ENCODE measurements around the gene PPP1R16B.

PPP1R16B gene

GRCh38 chr20:38805502-38805957 is at the start of gene PPP1R16B:
PPP1R16B (plus strand) TSS chr20:38805697; CDS start chr20:38835926, 30,229 bp downstream.
- H3K4me3 Mint-ChIP-seq = peak within 1 kb of the TSS; percentile 87
- no peaks in the 10 kb centered on the region for H3K9me3 Mint-ChIP-seq
- peaks cover 4% of the 10 kb centered on the region for H3K27me3 Mint-ChIP-seq
- H3K27ac Mint-ChIP-seq = peak within 1 kb of the TSS; percentile 99
- DNase-seq = peak; percentile 89
- H3K36me3 Mint-ChIP-seq = peaks cover 39% of the 10 kb centered on the region
- CTCF ChIA-PET = interaction anchor here (0.6 to 3.7 kb wide), 11 partner anchors 14 to 87 kb away, joined by 3 to 13 read pairs (median 4); no protein-coding TSS in a partner anchor
- H3K4me1 Mint-ChIP-seq = peaks cover 69% of the 10 kb centered on the region

- Mint-ChIP-seq H3K9me3 (no peaks in the 10 kb centered on the region), H3K27me3 (no peaks in the 10 kb centered on the region), H3K4me1 (peaks cover 9% of the 10 kb centered on the region), H3K27ac (no peak overlapping the region), H3K4me3 (no peak overlapping the region), H3K36me3 (peaks cover 66% of the 10 kb centered on the region)
- CTCF ChIA-PET = interaction anchor here (0.6 to 1.5 kb wide), 3 partner anchors 25 to 136 kb away, joined by 4 to 5 read pairs (median 4); no protein-coding TSS in a partner anchor
- no peak for DNase-seq
Measured at GRCh38 chr20:38757145-38757775, 48.2 kb upstream of the PPP1R16B start.

- Mint-ChIP-seq H3K36me3 (peaks cover 69% of the 10 kb centered on the region), H3K27ac (no peak overlapping the region), H3K27me3 (no peaks in the 10 kb centered on the region), H3K9me3 (no peaks in the 10 kb centered on the region), H3K4me3 (no peak overlapping the region), H3K4me1 (peaks cover 21% of the 10 kb centered on the region)
- DNase-seq = no peak
- CTCF ChIA-PET = interaction anchor here (4.8 kb wide), 1 partner anchor 7 kb away, joined by 18 read pairs; no protein-coding TSS in a partner anchor
Measured at GRCh38 chr20:38759106-38759505, 46.4 kb upstream of the PPP1R16B start.

DNA sequence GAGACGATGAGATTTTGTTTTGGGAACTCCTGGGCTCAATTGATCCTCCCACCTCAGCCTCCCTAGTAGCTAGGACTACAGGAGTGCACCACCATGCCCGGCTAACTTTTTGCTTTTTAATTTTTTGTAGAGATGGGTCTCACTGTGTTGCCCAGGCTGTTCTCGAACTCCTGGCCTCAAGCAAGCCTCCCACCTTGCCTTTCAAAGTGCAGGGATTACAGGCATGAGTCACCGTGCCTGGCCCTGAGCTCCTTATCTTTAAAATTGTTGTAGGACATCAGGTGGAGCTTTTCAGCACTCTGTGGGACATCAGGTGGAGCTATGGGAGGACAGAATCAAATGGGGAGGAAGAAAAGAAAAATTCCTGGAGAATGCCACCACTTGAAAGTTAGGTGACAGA is 44.5 kb upstream of the PPP1R16B start:
- no peaks in the 10 kb centered on the region for H3K27me3 Mint-ChIP-seq
- H3K4me3 Mint-ChIP-seq = no peak overlapping the region
- no peak overlapping the region for H3K27ac Mint-ChIP-seq
- H3K4me1 Mint-ChIP-seq = peaks cover 26% of the 10 kb centered on the region
- H3K9me3 Mint-ChIP-seq = no peaks in the 10 kb centered on the region
- DNase-seq = no peak
- H3K36me3 Mint-ChIP-seq = peaks cover 68% of the 10 kb centered on the region
- CTCF ChIA-PET = interaction anchor here (4.8 kb wide), 1 partner anchor 9 kb away, joined by 18 read pairs; no protein-coding TSS in a partner anchor

GRCh38 chr20:38762174-38762573 is 43.3 kb upstream of the PPP1R16B start:
- CTCF ChIA-PET = interaction anchor here (4.8 kb wide), 1 partner anchor 10 kb away, joined by 18 read pairs; no protein-coding TSS in a partner anchor
- Mint-ChIP-seq H3K27ac (peak overlapping the region; percentile 52), H3K27me3 (no peaks in the 10 kb centered on the region), H3K36me3 (peaks cover 72% of the 10 kb centered on the region), H3K4me1 (peaks cover 25% of the 10 kb centered on the region), H3K9me3 (no peaks in the 10 kb centered on the region), H3K4me3 (no peak overlapping the region)
- no peak for DNase-seq

- no peak for DNase-seq
- Mint-ChIP-seq H3K36me3 (peaks cover 73% of the 10 kb centered on the region), H3K4me3 (no peak overlapping the region)
Measured at GRCh38 chr20:38763616-38764015, 41.9 kb upstream of the PPP1R16B start.

GRCh38 chr20:38764567-38765318 is 40.8 kb upstream of the PPP1R16B start:
- no peak overlapping the region for H3K4me3 Mint-ChIP-seq
- DNase-seq = peak; percentile 49
- no peak overlapping the region for H3K27ac Mint-ChIP-seq

More at GRCh38 chr20:38763616-38764015, 41.9 kb upstream of the PPP1R16B start:
- Mint-ChIP-seq H3K27me3 (no peaks in the 10 kb centered on the region), H3K9me3 (no peaks in the 10 kb centered on the region), H3K27ac (no peak overlapping the region), H3K4me1 (peaks cover 25% of the 10 kb centered on the region)
- CTCF ChIA-PET = interaction anchor here (1.8 to 4.8 kb wide), 2 partner anchors 12 to 43 kb away, joined by 5 to 18 read pairs; no protein-coding TSS in a partner anchor

GRCh38 chr20:38766071-38766470 is 39.4 kb upstream of the PPP1R16B start:
- no peak for DNase-seq
- H3K4me1 Mint-ChIP-seq = peaks cover 25% of the 10 kb centered on the region
- no peak overlapping the region for H3K4me3 Mint-ChIP-seq
- H3K36me3 Mint-ChIP-seq = peaks cover 62% of the 10 kb centered on the region
- no peaks in the 10 kb centered on the region for H3K9me3 Mint-ChIP-seq
- CTCF ChIA-PET = interaction anchor here (1.1 to 2.2 kb wide), 3 partner anchors 16 to 126 kb away, joined by 3 to 9 read pairs (median 4); partner anchors contain the start of gene PPP1R16B
- no peak overlapping the region for H3K27ac Mint-ChIP-seq
- no peaks in the 10 kb centered on the region for H3K27me3 Mint-ChIP-seq

More at GRCh38 chr20:38764567-38765318, 40.8 kb upstream of the PPP1R16B start:
- CTCF ChIA-PET = interaction anchor here (0.7 to 2.2 kb wide), 7 partner anchors 13 to 128 kb away, joined by 3 to 9 read pairs (median 4); no protein-coding TSS in a partner anchor
- H3K36me3 Mint-ChIP-seq = peaks cover 75% of the 10 kb centered on the region
- H3K27me3 Mint-ChIP-seq = no peaks in the 10 kb centered on the region
- no peaks in the 10 kb centered on the region for H3K9me3 Mint-ChIP-seq
- H3K4me1 Mint-ChIP-seq = peaks cover 25% of the 10 kb centered on the region

DNA sequence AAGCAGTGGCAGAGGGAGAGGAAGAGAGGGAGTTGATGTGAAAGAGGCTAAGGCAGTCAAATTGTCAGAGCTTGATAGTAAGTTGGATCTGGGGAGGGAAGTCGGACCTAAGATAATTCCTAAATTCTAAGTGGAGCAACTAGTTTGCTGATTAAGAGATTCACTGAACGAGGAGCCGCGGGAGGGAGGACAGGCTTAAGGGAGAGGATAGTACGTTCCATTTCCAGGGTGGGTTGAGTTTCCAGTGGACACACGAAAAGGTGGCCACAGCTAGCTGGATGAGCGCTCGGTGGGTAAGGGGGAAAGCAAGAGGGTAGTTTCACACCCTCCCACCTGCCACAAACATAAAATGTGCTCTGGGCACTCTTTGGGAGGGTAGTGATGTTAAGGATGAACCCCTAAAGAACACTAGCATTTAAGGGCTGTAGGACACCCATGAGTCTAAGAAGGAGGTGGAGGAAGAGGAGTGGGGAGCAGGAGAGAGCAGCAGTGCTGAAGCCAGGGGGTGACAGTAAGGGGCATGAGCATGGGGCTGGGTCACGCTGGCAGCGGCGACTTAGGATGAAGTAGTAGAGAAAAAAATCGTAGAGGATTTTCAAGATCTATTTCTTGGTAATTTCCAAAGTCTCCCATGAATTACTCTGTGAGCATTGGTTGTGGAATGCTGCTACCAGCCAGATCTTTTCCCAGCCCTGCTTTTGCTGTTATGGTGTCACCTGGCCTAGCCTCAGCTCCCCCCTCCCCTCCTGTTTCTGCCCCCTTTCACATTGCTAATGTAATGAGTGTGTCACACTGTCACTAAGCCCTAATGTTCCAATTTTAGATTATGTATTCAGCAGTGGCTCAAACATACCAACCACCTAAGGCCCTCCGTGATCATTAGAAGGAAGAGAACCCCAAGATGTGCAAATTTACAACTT is 35.9 kb upstream of the PPP1R16B start:
- Mint-ChIP-seq H3K9me3 (peaks cover 7% of the 10 kb centered on the region), H3K27me3 (no peaks in the 10 kb centered on the region), H3K4me1 (peaks cover 7% of the 10 kb centered on the region), H3K27ac (no peak overlapping the region), H3K36me3 (peaks cover 61% of the 10 kb centered on the region), H3K4me3 (no peak overlapping the region)
- DNase-seq = no peak
- CTCF ChIA-PET = interaction anchor here (0.9 to 1.3 kb wide), 2 partner anchors 18 to 22 kb away, joined by 3 read pairs; no protein-coding TSS in a partner anchor

DNA sequence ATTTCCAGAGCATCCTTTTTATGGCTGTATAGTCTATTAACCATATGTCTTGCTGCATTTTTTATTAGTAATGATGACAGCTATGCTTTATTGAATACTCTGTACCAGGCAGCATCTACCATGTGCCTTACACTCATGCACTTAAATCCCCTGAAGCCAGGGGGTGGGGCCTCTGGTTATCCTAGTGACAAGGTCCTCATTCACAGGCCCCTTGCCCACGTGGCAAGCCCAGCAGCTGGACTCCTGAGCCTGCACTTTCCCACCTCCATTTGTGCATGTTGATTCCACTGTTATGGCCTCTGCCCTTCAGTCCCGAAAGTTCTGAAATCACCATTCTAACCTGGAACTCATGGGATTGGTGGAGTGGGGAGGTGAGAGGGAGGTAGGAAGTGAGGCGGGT is 35.0 kb upstream of the PPP1R16B start:
- CTCF ChIA-PET = interaction anchor here (0.9 to 1.3 kb wide), 2 partner anchors 19 to 21 kb away, joined by 3 read pairs; no protein-coding TSS in a partner anchor
- peaks cover 7% of the 10 kb centered on the region for H3K9me3 Mint-ChIP-seq
- peaks cover 62% of the 10 kb centered on the region for H3K36me3 Mint-ChIP-seq
- no peak overlapping the region for H3K27ac Mint-ChIP-seq
- no peak for DNase-seq
- no peaks in the 10 kb centered on the region for H3K27me3 Mint-ChIP-seq
- H3K4me1 Mint-ChIP-seq = no peaks in the 10 kb centered on the region
- H3K4me3 Mint-ChIP-seq = no peak overlapping the region

DNA sequence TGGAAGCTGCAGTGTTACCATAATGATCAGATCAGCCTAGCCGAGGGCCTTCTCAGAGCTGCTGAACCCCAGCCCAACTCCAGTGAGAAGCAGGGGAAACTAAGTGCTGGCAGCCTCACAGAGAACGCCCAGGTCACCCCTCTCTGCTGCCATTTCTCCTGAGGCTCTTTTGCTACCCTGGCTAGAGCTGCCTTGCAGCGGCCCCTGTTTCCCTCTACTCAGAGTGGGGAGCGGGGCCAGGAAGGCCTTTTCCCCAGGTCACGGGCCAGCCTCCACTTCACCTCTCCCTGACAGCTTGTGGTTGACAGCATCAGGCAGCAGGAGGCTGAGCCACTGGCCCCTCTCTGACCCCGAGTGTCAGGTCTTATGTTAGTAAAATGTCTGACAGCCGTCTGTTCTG is 34.5 kb upstream of the PPP1R16B start:
- H3K27me3 Mint-ChIP-seq = no peaks in the 10 kb centered on the region
- CTCF ChIA-PET = interaction anchor here (1.3 kb wide), 1 partner anchor 19 kb away, joined by 3 read pairs; no protein-coding TSS in a partner anchor
- DNase-seq = no peak
- H3K4me3 Mint-ChIP-seq = no peak overlapping the region
- H3K9me3 Mint-ChIP-seq = peaks cover 7% of the 10 kb centered on the region
- peaks cover 58% of the 10 kb centered on the region for H3K36me3 Mint-ChIP-seq
- no peak overlapping the region for H3K27ac Mint-ChIP-seq
- H3K4me1 Mint-ChIP-seq = no peaks in the 10 kb centered on the region

GRCh38 chr20:38771621-38772020 is 33.9 kb upstream of the PPP1R16B start:
- no peak for DNase-seq
- peaks cover 53% of the 10 kb centered on the region for H3K36me3 Mint-ChIP-seq
- CTCF ChIA-PET = no interaction called here
- no peak overlapping the region for H3K27ac Mint-ChIP-seq
- H3K4me3 Mint-ChIP-seq = no peak overlapping the region
- peaks cover 7% of the 10 kb centered on the region for H3K9me3 Mint-ChIP-seq
- no peaks in the 10 kb centered on the region for H3K27me3 Mint-ChIP-seq
- peaks cover 2% of the 10 kb centered on the region for H3K4me1 Mint-ChIP-seq

DNA sequence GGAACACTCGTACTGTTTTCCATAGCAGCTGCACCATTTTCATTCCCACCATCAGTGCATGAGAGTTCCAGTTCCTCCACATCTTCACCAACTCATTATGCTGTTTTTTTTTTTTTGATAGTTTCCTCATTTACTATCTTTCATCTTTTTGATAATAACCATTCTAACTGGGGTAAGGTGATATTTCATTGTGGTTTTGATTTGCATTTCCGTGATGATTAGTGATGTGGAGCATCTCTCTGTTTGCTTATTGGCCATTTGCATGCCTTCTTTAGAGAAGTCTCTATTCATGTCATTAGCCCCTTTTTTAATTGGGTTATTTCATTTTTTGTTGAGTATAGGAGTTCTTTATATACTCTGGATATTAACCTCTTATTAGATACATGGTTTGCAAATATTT is 31.3 kb upstream of the PPP1R16B start:
- no peaks in the 10 kb centered on the region for H3K27me3 Mint-ChIP-seq
- peaks cover 38% of the 10 kb centered on the region for H3K36me3 Mint-ChIP-seq
- H3K27ac Mint-ChIP-seq = no peak overlapping the region
- H3K9me3 Mint-ChIP-seq = peaks cover 7% of the 10 kb centered on the region
- H3K4me1 Mint-ChIP-seq = peaks cover 2% of the 10 kb centered on the region
- no peak for DNase-seq
- CTCF ChIA-PET = no interaction called here
- no peak overlapping the region for H3K4me3 Mint-ChIP-seq
